K562 (cell line): ENCODE measurements around the gene LTK. TPM values are rescaled to one million over a fixed set of nuclear protein-coding genes. Genes with fewer than 3 reads are reported as not detected.

Experiments
- ATAC-seq: fragments of 200-7000 bp; cut with Tn5 transposase; 3 replicates; pipeline ENCODE4 v1.9.1; 2020; ENCODE audit warnings: moderate library complexity
- BruUV-seq: library from RNA; stranded (reverse); fragments of 400-500 nt; replicated peaks from 2 replicates; lab custom pipeline; 2021; lab: Mats Ljungman, UMichigan
- CTCF ChIA-PET: fragments of 300-600 bp; formaldehyde crosslinking; extraction: SDS; loops from one replicate; lab custom pipeline; 2021; ENCODE audit warnings: low intra/inter-chr PET ratio; lab: Yijun Ruan, JAX
- POLR2A ChIA-PET: fragments of 300-600, 350-650 bp; sonication (Branson Sonifier 250); formaldehyde crosslinking; extraction: SDS; loops from one replicate; lab custom pipeline; 2021; ENCODE audit warnings: antibody characterized with exemption, inconsistent platforms; lab: Yijun Ruan, JAX
- DNase-seq, 4 experiments: peaks; one replicate each; pipeline versions ENCODE4 v3.0.0 to v3.0.0-alpha.2; 2011 to 2018; ENCODE audit warnings: low spot score in 3 of 4, mixed read lengths in 3 of 4; ENCODE audit errors: extremely low read depth in 1 of 4
- FAIRE-seq: peaks from 2 replicates; lab custom pipeline; 2011; peaks lifted over from hg19 to GRCh38; lab: Jason Lieb, UNC
- H2AFZ ChIP-seq: 2 replicates; pipeline ENCODE4 v1.6.0; 2011; ENCODE audit warnings: low read depth, low read length, control low read depth, inconsistent platforms
- H3K27ac ChIP-seq: fragments of 200-600 bp; 3 replicates; pipeline ENCODE4 v1.8.0; 2011; ENCODE audit warnings: low read depth, mild to moderate bottlenecking, control low read depth, inconsistent platforms, low read length, moderate library complexity, mixed read lengths; ENCODE audit errors: extremely low read depth
- H3K27me3 ChIP-seq, 2 experiments: fragments of 300-600 bp in 1 of 2; 2 replicates in 1 of 2; 3 replicates in 1 of 2; pipeline versions ENCODE4 v1.6.0 to v1.8.0; 2011; ENCODE audit warnings: inconsistent platforms in 2 of 2, low read length in 2 of 2, mild to moderate bottlenecking in 1 of 2, mixed read lengths in 1 of 2, moderate library complexity in 1 of 2; ENCODE audit not compliant: control insufficient read depth in 2 of 2, insufficient read depth in 2 of 2
- H3K36me3 ChIP-seq: fragments of 300-600 bp; 3 replicates; pipeline ENCODE4 v1.8.0; 2011; ENCODE audit warnings: mild to moderate bottlenecking, low read length, inconsistent platforms; ENCODE audit not compliant: control insufficient read depth, insufficient read depth
- H3K4me1 ChIP-seq, 2 experiments: fragments of 200-600 bp in 1 of 2; replicated peaks in 1 of 2; 2 replicates in 1 of 2; 3 replicates in 1 of 2; pipeline versions ENCODE4 v1.5.1 to v1.8.0; 2011; ENCODE audit warnings: inconsistent platforms in 2 of 2, low read length in 2 of 2, mild to moderate bottlenecking in 1 of 2, mixed read lengths in 1 of 2, moderate library complexity in 1 of 2; ENCODE audit not compliant: control insufficient read depth in 2 of 2, insufficient read depth in 2 of 2
- H3K4me2 ChIP-seq: 2 replicates; pipeline ENCODE4 v1.6.1; 2011; ENCODE audit warnings: low read length, control low read depth, inconsistent platforms, mixed read lengths; ENCODE audit not compliant: insufficient read depth
- H3K4me3 ChIP-seq: fragments of 200-600 bp; sonication (generic), shearing (Covaris generic); 2 replicates; pipeline ENCODE4 v1.5.1; 2016; ENCODE audit warnings: control low read depth, inconsistent platforms
- H3K79me2 ChIP-seq: fragments of 200-600 bp; 3 replicates; pipeline ENCODE4 v1.8.0; 2011; ENCODE audit warnings: low read length, inconsistent platforms; ENCODE audit not compliant: control insufficient read depth, insufficient read depth
- H3K9ac ChIP-seq, 2 experiments: 2 replicates each; pipeline versions ENCODE4 v1.6.0 to v1.6.1; 2011; ENCODE audit warnings: low read depth in 2 of 2, low read length in 2 of 2, control low read depth in 1 of 2, inconsistent platforms in 1 of 2, mild to moderate bottlenecking in 1 of 2, mixed read lengths in 1 of 2; ENCODE audit not compliant: insufficient read depth in 1 of 2
- H3K9me1 ChIP-seq: one replicate; pipeline ENCODE4 v1.6.0; 2011; ENCODE audit warnings: inconsistent platforms, mild to moderate bottlenecking, low read length, moderate library complexity; ENCODE audit not compliant: control insufficient read depth, insufficient read depth
- H3K9me3 ChIP-seq: replicated peaks from 2 replicates; pipeline ENCODE4 v1.5.1; 2011; ENCODE audit warnings: low read depth, low read length, inconsistent platforms; ENCODE audit not compliant: control insufficient read depth, insufficient read depth
- H4K20me1 ChIP-seq: replicated peaks from 2 replicates; pipeline ENCODE4 v1.6.1; 2011; ENCODE audit warnings: low read length, inconsistent platforms, mixed read lengths; ENCODE audit not compliant: control insufficient read depth, insufficient read depth
- CBX5 ChIP-seq: IDR thresholded peaks from 2 replicates; pipeline ENCODE4 v1.6.1; 2014; ENCODE audit warnings: low read depth, borderline replicate concordance
- E2F3 ChIP-seq: fragments of 250-450 bp; sonication (Bioruptor Pico); IDR thresholded peaks from 2 replicates; pipeline ENCODE4 v1.4.0; 2020; ENCODE audit warnings: mild to moderate bottlenecking
- FIP1L1 ChIP-seq: fragments of 200-400 bp; formaldehyde crosslinking; IDR thresholded peaks from 2 replicates; pipeline ENCODE4 v1.6.1; 2018; ENCODE audit warnings: mild to moderate bottlenecking, low read depth, low read length; ENCODE audit not compliant: poor library complexity, severe bottlenecking
- MCM2 ChIP-seq: fragments of 450-650 bp; IDR thresholded peaks from 2 replicates; pipeline ENCODE4 v1.6.1; 2017; ENCODE audit warnings: low read depth, mild to moderate bottlenecking
- NONO ChIP-seq, 2 experiments: fragments of 200-400 bp in 1 of 2; fragments of 450-650 bp in 1 of 2; formaldehyde crosslinking in 1 of 2; IDR thresholded peaks; 2 replicates each; pipeline ENCODE4 v1.6.1; 2017; ENCODE audit warnings: low read depth in 2 of 2, mild to moderate bottlenecking in 2 of 2, moderate library complexity in 2 of 2, low read length in 1 of 2
- PML ChIP-seq: IDR thresholded peaks from 2 replicates; pipeline ENCODE4 v1.6.1; 2012; ENCODE audit warnings: low read length, inconsistent platforms
- SMAD1 ChIP-seq: fragments of 150-350 bp; IDR thresholded peaks from 2 replicates; pipeline ENCODE4 v1.6.1; 2014; ENCODE audit warnings: low read length, low read depth; ENCODE audit not compliant: partially characterized antibody
- SPI1 ChIP-seq: IDR thresholded peaks from 2 replicates; pipeline ENCODE4 v1.6.1; 2011; ENCODE audit warnings: low read depth, low read length, control low read depth, borderline replicate concordance
- SRSF3 ChIP-seq: fragments of 200-400 bp; formaldehyde crosslinking; IDR thresholded peaks from 2 replicates; pipeline ENCODE4 v1.6.1; 2016; ENCODE audit warnings: mild to moderate bottlenecking, low read length, moderate library complexity; ENCODE audit not compliant: insufficient read depth
- TAF7 ChIP-seq: fragments of 450-650 bp; IDR thresholded peaks from 2 replicates; pipeline ENCODE4 v1.6.1; 2016; ENCODE audit warnings: missing genetic modification characterization, missing compliant biosample characterization
- ZC3H11A ChIP-seq: IDR thresholded peaks from 2 replicates; pipeline ENCODE4 v1.6.1; 2012; ENCODE audit warnings: low read depth, low read length, improper control_type of control experiment
- WGBS: fragments of 100-300 bp; shearing (Covaris generic); methylation state at CpG from one replicate; pipeline ENCODE4 v1.1.6; 2016; ENCODE audit warnings: low coverage, mixed read lengths; ENCODE audit not compliant: insufficient coverage; ENCODE audit errors: missing lambda C conversion rate; 5-methylcytosine and 5-hydroxymethylcytosine counted together
- in situ Hi-C: fragments of 300-500 bp; cut with MboI; formaldehyde crosslinking; loops from 4 replicates; pipeline ENCODE4 v1.15.0; 2018; ENCODE audit warnings: inconsistent platforms, mixed read lengths
- intact Hi-C: fragments of 100-400 bp; cut with micrococcal nuclease; formaldehyde crosslinking; loops from 2 replicates; pipeline ENCODE4 v1.14.2; 2022
- polyA plus RNA-seq, 8 experiments: library from polyadenylated mRNA; depleted of rRNA in 4 of 8; stranded (reverse) in 5 of 8; unstranded in 3 of 8; fragments of >200 nt; fragmentation: Nextera tagmentation in 2 of 8; fragmentation: Illumina TruSeq in 1 of 8; extraction: Ambion mirVana in 2 of 8; extraction: Trizol in 1 of 8; gene quantifications; 2 replicates each; pipeline versions ENCODE4 v1.2.1 to v1.2.3, GENCODE V29; 2011 to 2014; ENCODE audit warnings: inconsistent platforms in 1 of 8, missing spikeins in 1 of 8
- total RNA-seq, 7 experiments: library from RNA; depleted of rRNA in 6 of 7; stranded (reverse); fragments of >200 nt in 6 of 7; fragmentation: Illumina TruSeq in 2 of 7; extraction: Trizol in 2 of 7; gene quantifications; 2 replicates each; pipeline versions ENCODE4 v1.2.1 to v1.2.3, GENCODE V29; 2011 to 2021; ENCODE audit warnings: low replicate concordance in 1 of 7
- TF ChIP-seq, protein P1 (sequence below), 2 experiments: fragments of 450-650 bp; formaldehyde crosslinking in 1 of 2; IDR thresholded peaks; 2 replicates each; pipeline versions ENCODE4 v1.4.0 to v1.6.1; 2014 to 2020; ENCODE audit warnings: mild to moderate bottlenecking in 2 of 2, borderline replicate concordance in 1 of 2, low read depth in 1 of 2
- TF ChIP-seq, protein P2 (sequence below): fragments of 450-650 bp; formaldehyde crosslinking; IDR thresholded peaks from 2 replicates; pipeline ENCODE4 v1.4.0; 2022; ENCODE audit warnings: missing genetic modification characterization

LTK gene
- total and polyA plus RNA-seq, 9 of the 15 experiments (the other 6 are each of a cell fraction or from before 2014, with no cell fraction given), result 0.25 to 4.4 (median 1.8) TPM

DNA sequence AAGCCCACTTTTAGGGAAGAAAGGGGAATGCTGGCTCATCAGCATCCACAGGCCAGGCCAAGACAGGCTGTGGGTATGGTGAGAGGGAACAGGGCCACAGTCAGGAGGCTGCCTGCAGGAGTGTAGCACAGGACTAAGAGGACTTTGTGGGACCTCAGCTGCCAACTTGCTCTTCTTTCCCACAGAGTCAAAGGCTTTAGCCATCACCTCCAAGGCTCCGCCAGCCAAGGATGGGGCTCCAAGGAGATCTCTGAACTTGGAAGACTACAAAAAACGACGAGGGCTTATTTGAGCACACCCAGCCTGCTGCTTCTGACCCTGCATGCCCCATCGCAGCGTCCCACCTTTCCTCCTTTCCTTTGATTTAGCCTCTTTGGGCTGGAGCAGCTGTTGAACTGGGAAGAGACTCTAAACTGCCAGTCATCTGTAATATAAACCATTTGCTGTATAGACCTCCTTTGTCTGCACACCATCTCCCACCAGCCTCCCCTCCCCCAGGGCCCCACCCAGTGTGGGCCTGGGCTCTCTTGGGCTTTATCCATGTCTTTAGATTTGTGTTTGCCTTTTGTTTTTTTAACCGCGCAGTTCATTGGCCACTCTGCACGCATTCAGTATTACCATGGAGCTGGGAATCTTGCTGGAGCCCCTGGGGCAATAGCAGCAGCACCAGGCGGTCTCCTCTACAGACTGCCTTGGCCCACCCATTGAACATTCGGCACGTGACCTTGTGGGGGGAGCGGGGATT, 33.1 kb downstream of the LTK start:
- no peak for FAIRE-seq
- ATAC-seq, result no peak
- no peak overlapping the region for H3K4me3 ChIP-seq
- 94% methylated on average over 11 of the region's 12 CpGs for WGBS
- no peaks in the 10 kb centered on the region for H3K9me1 ChIP-seq
- no peak overlapping the region for H3K9ac ChIP-seq
- H3K79me2 ChIP-seq, result no peaks in the 10 kb centered on the region
- peaks cover 0 to 12% of the 10 kb centered on the region in 2 experiments; a peak in 3 of 5 replicates for H3K4me1 ChIP-seq
- POLR2A ChIA-PET, result interaction anchor here (0.6 kb wide), 1 partner anchor 64 kb away, joined by 3 read pairs; no protein-coding TSS in a partner anchor
- no peaks in the 10 kb centered on the region for H4K20me1 ChIP-seq
- no peaks in the 10 kb centered on the region for H3K9me3 ChIP-seq
- no peak overlapping the region for H3K27ac ChIP-seq
- no peak overlapping the region for H3K4me2 ChIP-seq
- intact Hi-C loops, result no loop called here
- in situ Hi-C loops, result no loop called here
- no peaks in the 10 kb centered on the region for H3K27me3 ChIP-seq
- peaks cover 73% of the 10 kb centered on the region for H3K36me3 ChIP-seq
- CTCF ChIA-PET, result no interaction called here
- no peak for DNase-seq
- no peak overlapping the region for H2AFZ ChIP-seq
- BruUV-seq, result no TSS peak
- TF ChIP-seq ZC3H11A, result no peak
- TF ChIP-seq SRSF3, result no peak
- TF ChIP-seq SPI1, result no peak
- TF ChIP-seq, protein P1, sequence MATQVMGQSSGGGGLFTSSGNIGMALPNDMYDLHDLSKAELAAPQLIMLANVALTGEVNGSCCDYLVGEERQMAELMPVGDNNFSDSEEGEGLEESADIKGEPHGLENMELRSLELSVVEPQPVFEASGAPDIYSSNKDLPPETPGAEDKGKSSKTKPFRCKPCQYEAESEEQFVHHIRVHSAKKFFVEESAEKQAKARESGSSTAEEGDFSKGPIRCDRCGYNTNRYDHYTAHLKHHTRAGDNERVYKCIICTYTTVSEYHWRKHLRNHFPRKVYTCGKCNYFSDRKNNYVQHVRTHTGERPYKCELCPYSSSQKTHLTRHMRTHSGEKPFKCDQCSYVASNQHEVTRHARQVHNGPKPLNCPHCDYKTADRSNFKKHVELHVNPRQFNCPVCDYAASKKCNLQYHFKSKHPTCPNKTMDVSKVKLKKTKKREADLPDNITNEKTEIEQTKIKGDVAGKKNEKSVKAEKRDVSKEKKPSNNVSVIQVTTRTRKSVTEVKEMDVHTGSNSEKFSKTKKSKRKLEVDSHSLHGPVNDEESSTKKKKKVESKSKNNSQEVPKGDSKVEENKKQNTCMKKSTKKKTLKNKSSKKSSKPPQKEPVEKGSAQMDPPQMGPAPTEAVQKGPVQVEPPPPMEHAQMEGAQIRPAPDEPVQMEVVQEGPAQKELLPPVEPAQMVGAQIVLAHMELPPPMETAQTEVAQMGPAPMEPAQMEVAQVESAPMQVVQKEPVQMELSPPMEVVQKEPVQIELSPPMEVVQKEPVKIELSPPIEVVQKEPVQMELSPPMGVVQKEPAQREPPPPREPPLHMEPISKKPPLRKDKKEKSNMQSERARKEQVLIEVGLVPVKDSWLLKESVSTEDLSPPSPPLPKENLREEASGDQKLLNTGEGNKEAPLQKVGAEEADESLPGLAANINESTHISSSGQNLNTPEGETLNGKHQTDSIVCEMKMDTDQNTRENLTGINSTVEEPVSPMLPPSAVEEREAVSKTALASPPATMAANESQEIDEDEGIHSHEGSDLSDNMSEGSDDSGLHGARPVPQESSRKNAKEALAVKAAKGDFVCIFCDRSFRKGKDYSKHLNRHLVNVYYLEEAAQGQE (IDR thresholded peaks at IDR 0.05; ENCODE audit: borderline replicate concordance), result no peak
- TF ChIP-seq, protein P1 (CRISPR knock-in tag; IDR thresholded peaks at IDR 0.05; ENCODE audit: low read depth), result no peak
- TF ChIP-seq FIP1L1, result no peak
- TF ChIP-seq CBX5, result no peak
- TF ChIP-seq, protein P2, sequence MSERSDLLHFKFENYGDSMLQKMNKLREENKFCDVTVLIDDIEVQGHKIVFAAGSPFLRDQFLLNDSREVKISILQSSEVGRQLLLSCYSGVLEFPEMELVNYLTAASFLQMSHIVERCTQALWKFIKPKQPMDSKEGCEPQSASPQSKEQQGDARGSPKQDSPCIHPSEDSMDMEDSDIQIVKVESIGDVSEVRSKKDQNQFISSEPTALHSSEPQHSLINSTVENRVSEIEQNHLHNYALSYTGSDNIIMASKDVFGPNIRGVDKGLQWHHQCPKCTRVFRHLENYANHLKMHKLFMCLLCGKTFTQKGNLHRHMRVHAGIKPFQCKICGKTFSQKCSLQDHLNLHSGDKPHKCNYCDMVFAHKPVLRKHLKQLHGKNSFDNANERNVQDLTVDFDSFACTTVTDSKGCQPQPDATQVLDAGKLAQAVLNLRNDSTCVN, result no peak
- no peak for TF ChIP-seq PML
- no peak for TF ChIP-seq E2F3 (CRISPR knock-in tag)
- no peak for TF ChIP-seq NONO (IDR thresholded peaks at IDR 0.05; ENCODE audit: low read depth in 2 of 2, low read length in 1 of 2)
- TF ChIP-seq MCM2, result no peak
- TF ChIP-seq TAF7, result no peak
- no peak for TF ChIP-seq SMAD1
